Measurements from ENCODE around the gene FOXP1.

FOXP1 gene

DNA sequence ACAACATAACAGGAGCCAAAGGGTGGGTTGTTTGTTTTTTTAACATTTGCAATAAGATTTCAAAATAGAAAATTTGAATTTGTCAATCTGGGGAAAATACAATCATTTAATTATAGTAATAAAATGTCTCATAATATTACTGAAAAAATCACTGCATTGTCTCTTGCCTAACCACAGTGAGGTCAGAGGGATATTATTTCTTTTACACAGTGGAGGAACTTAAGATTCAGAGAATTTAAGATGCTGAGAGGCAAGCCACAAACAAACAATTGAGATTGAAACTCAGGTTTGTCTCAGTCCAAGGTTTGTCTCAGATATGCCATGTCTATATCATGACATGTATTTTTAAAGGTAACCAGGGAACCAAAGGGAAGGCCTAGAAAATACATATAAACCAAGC lies 428.7 kb downstream of the FOXP1 start:
- no peak for DNase-seq

DNA sequence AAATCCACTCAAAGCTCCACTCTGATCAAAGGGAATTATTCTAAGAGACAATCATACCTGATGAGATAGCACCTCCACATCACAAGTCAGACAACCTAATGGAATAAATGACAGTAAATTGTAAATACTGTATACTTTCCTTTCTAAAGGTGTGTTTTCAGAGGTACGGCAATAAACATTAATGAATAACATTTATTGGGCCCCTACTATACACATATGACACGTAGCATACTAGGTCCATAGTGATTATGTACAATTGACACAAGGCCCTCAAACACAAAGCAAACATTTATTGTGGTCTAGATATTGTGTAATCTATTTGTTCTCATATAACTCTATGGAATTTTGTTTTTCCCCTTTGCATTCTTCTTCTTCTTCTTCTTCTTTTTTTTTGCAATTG lies 429.8 kb downstream of the FOXP1 start:
- DNase-seq: no peak

DNA sequence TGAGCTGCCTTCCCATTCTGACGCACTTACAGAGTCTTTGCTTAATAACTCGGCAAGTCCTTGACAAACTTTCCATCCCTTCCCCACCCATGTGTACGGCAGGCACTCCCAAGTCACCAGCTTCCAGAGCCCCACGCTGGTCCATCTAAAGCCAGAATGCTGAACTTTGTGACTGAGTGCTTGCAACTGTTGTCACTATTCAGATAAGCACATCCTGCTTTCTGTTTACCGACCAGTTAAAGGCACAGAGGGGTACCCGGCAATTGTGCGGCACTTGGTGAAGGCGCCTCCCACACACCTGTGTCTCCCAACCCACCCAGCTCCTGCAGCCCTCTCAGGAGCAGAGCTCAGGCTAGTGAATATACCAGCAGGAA lies 430.6 kb downstream of the FOXP1 start:
- DNase-seq: no peak

DNA sequence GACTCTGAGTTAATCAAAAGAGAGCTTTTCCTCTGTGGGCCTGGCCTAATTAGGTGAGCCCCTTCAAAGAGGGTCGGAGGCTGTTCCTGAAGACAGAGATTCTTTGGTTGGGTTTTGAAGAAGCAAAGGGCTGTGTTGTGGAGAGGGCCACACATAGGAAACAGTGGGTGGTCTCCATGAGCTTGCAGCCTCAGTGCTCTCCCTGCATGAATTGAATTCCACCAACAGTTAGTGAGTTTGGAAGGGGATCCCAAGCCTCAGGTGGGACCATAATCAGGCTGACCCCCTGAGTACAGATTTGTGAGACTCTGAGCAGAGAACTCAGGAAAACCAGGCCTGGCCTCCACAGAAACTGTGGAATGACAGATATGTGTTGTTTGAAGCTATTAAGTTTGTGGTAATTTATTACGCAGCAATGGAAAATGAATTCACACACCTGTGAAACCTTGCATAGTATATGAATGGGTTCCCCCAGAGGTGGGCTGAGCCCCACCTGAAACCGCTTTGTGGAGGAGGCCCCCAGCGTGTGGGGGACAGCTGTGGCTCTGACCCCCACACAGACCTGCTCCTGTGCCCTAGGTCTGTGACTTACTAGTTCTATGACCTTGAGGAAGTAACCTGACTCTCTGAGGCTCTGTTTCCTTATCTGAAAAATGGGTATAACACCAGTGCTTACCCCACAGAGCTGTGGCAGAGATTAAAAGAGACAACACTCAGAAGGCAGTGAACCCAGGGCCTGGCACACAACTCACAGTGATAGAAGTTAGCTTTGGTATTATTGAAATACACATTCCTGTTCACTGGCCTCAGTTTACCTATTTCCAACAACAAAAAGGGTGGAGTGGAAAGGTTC lies 431.3 kb downstream of the FOXP1 start:
- DNase-seq: no peak

DNA sequence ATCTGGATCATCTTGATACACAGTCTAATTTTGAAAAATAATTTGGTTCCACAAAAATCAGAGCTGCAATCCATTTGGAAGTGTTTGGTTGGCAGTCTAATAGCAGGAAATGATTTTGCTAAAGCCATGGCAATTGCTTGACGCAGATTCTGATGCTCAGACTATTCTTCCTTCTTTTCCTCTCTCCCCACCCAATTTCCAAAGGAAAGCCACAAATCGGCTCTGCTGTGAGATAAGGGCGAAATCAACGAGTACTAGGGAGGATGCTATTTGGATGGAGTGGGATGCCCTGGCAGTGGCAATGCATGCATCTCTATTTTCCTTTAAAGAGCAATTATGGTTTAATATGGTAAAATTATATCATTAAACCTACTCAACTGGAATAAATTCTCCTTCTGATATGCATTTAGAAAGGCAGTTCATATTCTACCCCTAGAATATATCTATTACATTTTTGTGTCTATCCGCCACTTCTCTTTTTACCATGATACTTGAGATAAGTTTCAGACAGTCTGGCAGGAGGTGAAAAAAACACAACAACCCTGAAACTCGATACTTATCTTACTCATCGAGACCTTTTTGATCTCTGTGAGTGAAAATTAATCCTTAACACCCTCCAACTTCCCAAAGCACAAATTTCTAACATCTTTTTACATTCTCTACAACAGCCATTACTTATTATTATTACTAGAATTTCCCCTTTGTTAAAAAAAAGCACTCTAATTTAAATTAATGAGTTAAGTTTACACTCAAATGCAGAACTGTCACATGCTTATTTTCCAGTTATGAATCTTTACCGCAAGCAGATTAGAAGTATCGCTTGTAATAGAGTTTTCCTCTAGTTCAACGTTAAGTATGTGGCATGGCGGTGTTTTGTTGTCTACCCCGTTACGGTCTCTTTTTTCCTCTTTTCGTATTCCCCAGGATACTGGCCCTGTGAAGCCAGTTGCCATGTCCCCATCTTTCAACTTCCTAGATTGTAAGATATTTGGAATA lies 433.3 kb downstream of the FOXP1 start:
- DNase-seq: no peak

DNA sequence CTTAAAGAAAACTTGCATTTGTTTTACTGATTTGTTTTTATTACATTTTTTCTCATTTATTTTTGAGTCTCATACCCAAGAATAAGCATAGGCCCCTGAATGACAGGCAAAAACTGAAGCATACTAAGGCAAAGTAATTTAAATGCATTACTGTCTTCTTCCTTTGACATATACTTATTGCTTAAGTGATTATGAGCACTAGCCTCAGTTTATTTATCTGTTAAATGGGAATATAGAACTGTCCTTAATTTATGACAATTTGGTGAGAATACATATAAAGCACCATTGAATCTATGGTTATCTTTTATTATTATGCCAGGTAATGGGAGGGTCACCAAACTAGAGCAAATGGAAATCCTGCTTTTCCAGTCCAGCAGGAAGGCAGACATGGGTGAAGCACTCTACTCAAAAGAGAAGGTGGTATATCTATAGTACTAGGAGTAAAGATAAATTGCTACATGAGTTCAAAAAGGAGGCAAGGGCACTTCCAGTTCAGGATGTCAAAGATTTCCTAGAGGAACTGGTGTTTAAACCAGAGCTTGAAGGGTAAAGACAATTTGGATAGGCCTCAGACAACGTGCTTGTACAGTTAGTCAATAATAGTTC lies 435.0 kb downstream of the FOXP1 start:
- DNase-seq: no peak

DNA sequence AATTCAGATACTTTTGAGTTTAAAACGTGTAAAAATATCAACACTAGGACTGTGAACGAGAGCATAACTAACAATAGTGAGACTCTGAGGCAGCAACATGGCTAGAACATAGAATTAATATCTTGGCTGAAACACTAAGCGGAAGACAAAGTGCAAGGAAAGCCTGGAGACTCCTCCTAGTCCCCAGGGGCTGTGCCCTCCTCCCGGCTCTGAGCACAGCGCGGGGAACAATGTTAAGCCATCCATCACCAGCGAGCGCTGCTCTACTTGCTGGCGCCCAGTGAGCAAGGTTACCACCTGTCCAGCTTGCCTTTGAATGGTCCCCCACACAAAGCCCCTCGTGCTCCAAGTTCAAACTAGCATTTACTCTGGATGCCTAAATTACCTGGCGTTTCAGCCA lies 436.9 kb downstream of the FOXP1 start:
- no peak for DNase-seq

DNA sequence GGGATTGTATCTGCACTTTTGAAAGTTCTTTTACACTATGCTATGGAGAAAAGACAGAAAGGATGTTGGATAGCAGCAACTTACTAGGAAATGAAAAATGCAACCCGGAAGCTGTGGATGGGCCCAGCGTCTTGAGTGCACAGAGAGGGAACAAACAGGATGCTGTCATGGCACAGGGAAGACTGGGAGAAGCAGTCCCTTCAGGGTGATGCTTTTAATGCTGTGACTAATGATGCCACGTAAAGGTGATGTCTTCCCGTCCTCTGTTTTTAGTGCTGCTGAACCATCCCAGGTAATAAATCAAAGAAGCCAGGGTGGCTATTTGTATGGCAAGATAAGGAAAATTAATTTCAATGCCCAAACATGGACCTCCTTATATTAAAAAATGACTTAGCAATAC lies 437.6 kb downstream of the FOXP1 start:
- no peak for DNase-seq

DNA sequence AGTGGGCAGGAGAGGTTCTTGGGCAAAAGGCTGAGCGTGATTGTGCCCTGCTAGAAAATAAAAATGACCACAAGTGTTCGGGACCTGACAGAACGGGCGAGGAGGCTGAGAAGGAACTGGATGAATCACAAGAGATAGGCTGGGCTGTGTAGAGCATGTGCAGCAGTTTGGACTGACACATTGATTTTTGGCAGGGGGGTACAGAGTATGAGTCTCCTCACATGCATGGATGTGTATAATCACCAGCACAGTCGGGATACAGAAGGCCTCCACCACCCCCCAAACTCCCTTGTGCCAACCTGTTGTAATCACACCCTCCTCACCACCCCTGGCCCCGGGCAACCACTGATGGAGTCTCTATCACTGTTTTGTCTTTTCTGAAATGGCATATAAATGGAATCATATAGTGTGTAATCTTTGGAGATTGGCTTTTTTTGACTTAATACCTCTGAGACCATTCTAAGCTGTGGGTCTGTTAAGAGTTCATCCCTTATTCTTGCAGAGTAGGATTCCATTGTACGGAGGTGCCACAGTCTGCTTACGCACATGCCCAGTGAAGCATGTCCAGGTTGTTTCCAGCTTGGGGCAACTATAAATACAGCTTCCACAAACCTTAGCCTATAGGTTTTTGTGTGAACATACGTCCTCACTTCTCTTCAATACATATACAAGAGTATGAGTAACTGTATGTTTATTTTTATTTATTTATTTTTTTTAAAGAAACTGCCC lies 438.8 kb downstream of the FOXP1 start:
- no peak for DNase-seq

DNA sequence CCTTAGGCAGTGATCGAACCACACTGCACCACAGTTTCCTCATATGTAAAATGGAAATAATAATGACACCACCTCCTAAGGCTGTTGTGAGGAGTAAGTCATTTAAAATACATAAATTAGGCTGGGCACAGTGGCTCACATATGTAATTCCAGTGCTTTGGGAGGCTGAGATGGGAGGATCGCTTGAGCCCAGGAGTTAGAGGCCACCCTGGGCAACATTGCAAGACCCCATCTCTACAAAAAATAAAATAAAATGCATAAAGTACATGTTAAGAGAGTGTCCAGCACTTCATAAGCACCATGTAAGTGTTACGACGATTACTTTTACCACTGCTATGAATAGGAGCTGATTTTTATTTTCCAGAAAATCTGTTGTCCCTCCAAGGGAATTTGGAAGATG lies 440.0 kb downstream of the FOXP1 start:
- DNase-seq: no peak

DNA sequence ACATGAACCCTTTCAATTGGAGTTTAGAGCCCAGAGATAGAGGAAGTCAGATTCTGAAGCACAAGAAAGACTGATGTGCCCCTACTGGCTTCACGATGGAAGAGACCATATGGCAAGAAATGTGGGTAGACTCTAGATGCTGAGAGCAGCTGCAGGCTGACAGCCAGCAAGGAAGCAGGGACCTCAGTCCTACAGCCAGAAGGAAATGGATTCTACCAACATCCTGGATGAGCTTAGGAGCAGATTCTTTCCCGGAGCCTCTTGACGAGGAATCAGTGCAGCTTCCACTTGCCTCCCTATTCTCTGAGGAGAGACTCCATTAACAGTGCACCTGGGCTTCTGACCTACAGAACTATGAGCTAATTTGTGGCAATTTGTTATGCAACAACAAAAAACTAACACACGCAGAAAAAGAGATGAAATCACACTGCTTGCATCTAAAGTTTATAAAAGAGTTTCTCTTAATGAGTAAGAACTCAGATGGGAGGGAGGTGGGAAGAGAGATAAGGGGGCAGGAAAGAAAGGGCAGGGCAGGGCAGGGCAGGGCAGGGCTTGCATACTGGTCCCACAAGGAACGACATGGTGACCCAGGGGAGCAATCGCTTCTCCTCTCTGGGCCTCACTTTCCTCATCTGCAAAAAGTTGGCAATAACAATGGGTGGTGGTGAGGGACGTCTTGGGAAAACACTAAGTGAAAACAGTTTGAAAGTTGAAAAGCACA lies 440.9 kb downstream of the FOXP1 start:
- no peak for DNase-seq

DNA sequence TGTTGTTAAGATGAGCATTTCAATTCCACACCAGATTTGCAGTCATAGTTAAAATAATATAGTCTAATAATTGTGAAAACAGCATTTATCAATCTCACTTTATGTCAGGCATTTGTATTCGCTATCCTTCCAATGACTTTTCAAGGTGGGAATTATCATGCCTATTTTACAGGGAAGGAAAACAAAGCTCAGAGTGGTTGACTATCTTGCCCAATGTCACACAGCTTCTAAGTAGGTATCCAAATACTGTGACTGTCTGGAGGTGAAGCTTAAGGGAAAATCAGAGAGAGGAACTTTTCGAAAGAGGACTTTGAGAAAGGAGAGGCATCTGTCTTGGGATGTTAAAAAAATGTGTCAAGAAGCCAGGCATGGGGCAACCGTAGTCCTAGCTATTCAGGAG lies 443.1 kb downstream of the FOXP1 start:
- no peak for DNase-seq

DNA sequence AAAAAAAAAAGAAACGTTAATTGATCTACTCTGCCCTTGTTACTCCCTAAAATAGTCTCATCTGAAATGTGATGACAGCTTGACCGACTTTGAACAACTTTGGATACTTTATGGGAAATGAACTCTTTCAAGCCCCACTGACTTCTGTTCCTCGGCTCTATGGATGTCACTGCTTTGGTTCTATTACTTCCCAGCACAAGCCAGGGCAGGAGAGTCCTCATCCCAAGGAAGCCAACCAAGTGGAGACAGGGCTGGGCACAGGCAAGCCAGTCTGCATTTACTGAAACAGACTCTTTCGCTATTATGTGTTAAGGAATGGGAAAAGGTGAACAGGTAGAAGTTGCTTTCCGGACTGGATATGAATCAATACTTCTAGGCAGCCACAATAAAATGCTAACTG lies 444.0 kb downstream of the FOXP1 start:
- DNase-seq: no peak

DNA sequence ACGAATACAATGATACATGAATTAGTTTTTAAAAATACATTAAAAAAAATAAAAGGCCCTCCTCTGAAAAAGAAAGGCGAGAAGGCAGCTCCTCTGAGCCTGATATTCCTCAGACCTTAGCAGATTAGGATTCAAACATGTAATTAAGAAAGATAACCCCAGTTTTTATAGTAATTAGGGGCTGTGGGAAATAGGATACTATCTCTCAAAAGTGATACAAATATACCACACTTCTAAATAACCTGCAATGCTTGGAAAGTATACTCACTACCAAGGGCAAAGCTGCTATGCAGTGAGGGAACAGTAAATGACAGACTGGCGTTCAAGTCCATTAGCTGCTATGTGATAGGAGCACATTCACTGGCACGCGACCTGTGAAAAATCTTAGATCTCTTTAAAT lies 445.1 kb downstream of the FOXP1 start:
- no peak for DNase-seq

DNA sequence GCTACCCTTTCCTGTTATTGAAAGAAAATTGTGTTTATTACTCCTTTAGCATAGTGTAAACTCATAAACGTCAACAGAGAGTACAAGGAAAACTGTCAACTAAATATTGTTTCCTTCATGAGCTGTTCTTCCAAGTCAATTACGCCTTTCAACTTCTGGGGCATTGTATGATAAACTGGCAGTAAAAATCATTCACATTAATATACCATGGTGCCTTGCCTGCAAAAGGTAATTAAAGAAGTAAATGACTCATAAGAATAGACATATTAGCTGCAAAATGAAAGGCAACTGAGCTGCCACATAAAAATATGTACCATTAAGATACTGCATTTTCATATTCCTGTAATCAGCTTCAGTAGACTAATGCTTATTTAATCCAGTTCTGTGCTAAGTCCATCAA lies 447.3 kb downstream of the FOXP1 start:
- DNase-seq: no peak

DNA sequence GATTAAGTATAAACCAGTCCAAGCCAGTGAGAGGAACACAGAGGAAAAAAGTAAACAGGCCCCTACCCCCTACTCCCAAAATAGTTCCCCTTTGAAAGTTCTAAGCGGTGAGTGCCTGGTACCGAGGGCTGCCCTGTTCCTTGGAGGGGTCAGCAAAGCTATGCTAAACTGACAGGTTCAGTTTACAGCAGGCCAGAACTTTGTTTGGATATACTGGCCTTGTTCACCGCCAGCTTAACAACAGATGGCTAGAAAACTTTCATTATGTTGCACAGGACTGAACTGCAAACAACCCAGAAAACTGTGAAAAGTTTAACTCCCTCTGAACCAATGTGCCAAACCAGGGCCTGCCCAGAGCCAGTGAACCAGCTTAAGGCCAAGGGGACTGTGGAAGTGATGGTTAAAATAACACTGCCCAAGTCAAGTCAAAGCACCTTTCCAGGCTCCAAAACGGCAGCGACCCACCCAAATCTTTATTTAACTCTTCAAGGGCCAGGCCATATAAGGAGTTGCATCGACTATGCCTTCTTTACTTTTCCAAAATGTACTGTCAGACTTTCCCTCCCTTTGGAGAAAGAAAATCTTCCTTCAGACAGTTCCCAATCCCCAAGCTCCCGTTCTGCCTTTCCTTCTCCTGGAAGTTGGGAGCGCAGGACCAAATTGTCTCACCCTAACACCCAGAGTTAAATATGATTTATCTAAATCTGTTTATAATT lies 448.0 kb downstream of the FOXP1 start:
- no peak for DNase-seq

DNA sequence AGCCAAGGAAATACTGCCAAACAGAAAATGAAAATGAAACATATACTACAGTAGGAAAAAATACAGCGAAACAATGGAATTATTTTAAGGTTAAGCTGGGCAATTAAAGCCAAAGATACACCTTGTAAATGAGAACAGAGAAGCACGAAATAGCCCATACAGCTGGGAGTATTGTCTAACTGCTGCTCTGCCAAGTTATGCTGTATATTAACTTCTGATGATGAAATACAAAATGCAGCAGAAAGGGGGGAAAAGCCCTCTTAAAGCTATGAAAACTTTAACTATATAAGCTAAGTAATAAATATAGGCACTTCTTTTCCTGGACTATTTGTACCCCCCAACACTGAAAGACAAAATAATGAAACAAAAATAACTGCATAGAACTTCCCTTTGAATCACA lies 449.0 kb downstream of the FOXP1 start:
- no peak for DNase-seq

DNA sequence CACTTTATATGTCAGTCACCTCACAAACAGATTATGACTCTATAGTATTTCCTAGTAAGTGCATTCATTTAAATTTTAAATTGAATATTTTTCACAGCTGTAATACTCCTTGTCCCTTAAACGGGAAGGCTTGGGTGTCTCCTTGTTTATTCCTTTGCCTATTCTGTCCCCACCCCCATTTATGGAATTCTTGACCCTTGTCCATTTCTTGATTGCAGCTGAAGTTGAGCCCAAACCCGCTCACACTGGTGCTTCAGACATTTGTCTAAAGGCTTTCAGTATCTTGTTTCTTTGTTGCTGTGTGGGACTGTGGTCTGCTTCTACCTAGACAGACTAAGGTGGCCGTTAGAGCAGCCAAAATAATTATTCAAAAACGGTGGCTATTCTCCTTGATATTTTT lies 449.7 kb downstream of the FOXP1 start:
- no peak for DNase-seq

DNA sequence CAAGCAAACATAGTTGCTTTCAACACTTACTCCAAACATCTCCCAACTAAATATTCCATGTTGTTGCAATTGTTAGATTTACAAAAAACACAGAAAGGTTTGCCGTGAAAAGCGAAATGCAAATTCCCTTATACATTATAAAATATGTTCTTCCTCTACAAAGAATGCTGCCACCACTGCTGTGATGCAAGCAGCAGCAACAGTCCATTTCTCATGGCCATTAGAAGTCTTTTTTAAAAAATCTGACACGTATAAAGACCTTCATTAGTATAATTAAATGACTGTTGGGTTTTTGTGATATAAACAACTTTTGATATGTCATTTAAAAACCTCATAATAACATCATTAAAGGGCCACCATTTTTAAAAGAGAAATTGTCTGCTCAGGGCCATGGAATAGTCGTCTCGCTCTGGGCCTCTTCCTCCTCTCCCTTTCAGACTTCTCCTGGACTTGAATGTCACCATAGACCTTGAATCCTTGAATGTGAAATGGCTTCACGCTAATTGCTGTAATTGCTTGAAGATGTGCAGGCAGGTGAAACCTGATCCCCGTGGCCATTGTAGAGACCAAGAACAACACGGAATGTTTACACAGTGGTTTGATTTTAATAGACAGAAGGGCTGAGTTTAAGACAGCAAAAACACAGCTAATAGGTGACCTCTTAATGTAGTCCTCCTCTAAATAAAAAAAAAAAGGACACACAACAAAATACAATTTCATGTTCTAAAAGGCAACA lies 450.4 kb downstream of the FOXP1 start:
- no peak for DNase-seq

DNA sequence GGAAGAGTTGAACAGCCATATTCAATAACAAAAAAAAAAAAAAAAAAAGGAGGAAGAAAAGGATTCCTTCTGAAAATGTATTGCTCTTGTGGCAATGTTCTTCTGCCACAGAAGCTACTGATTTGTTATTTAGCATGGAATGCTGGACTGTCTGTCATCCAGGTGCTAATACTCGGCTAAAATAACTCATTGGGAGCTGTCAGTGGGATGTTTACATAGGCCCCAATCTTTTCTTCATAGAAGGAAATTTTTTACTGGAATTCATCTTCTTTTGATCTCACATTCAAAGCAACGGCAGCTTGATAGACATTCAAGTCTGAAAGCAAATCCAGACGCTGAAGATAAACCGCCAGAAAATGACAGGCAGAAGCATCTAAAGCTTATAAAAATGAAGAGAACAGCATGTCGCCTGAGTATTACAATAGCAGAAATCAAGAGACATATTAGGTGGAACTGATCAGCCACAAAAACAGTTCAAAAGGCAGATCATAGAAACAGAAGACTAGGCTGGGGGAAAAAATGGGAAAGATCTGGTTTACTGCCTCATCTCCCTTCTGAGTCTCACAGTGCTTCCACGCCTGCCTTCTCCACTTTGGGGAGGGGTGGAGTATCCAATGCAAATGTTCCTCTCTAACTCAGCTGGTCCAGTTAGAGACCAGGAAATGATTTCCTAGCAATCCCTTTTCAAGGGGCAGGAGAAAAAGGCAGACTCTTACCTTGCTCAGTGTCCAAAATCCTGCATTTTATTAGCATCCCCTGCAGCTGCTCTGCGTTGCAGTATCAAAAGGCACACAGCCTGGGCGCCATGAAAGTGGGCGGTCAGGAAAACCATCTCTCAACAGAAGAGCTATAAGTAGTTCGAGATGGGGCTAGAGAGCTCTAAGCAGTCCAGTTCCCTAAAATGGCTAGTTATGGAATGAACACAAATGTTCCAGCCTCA lies 451.9 kb downstream of the FOXP1 start:
- DNase-seq: no peak
